Activated T-cell treated with anti-CD3 and anti-CD28 coated beads, Interleukin-2, amount 50 U/mL, for 24 hours (primary cell): ENCODE data around the gene EFHD2.

Experiments used
- DNase-seq: peaks from one replicate; pipeline ENCODE4 v3.0.0-alpha.2; 2020
- H3K27ac Mint-ChIP-seq: 2 replicates; pipeline ENCODE4 v1.8.0; 2020; ENCODE audit warnings: mild to moderate bottlenecking, mixed read lengths
- H3K27me3 Mint-ChIP-seq: 2 replicates; pipeline ENCODE4 v1.8.0; 2020; ENCODE audit warnings: mixed read lengths
- H3K36me3 Mint-ChIP-seq: 2 replicates; pipeline ENCODE4 v1.8.0; 2020; ENCODE audit warnings: low read depth, mixed read lengths
- H3K4me1 Mint-ChIP-seq: 2 replicates; pipeline ENCODE4 v1.8.0; 2020; ENCODE audit warnings: low read depth, mixed read lengths
- H3K4me3 Mint-ChIP-seq: 2 replicates; pipeline ENCODE4 v1.8.0; 2020; ENCODE audit warnings: mild to moderate bottlenecking, moderate library complexity, mixed read lengths
- H3K9me3 Mint-ChIP-seq: 2 replicates; pipeline ENCODE4 v1.8.0; 2020; ENCODE audit warnings: mixed read lengths

The EFHD2 gene

GRCh38 chr1:15442119-15442518, 32.4 kb downstream of the EFHD2 start:
- Mint-ChIP-seq H3K36me3 (no peaks in the 10 kb centered on the region), H3K9me3 (no peaks in the 10 kb centered on the region), H3K27ac (no peak overlapping the region), H3K4me3 (no peak overlapping the region), H3K4me1 (no peaks in the 10 kb centered on the region), H3K27me3 (peaks cover 1% of the 10 kb centered on the region)
- no peak for DNase-seq

- Mint-ChIP-seq H3K4me3 (no peak overlapping the region), H3K4me1 (no peaks in the 10 kb centered on the region), H3K27ac (no peak overlapping the region), H3K27me3 (peaks cover 4% of the 10 kb centered on the region), H3K36me3 (no peaks in the 10 kb centered on the region), H3K9me3 (no peaks in the 10 kb centered on the region)
- DNase-seq: no peak
These were observed 33.1 kb downstream of the EFHD2 start for GRCh38 chr1:15442759-15443158.

DNA sequence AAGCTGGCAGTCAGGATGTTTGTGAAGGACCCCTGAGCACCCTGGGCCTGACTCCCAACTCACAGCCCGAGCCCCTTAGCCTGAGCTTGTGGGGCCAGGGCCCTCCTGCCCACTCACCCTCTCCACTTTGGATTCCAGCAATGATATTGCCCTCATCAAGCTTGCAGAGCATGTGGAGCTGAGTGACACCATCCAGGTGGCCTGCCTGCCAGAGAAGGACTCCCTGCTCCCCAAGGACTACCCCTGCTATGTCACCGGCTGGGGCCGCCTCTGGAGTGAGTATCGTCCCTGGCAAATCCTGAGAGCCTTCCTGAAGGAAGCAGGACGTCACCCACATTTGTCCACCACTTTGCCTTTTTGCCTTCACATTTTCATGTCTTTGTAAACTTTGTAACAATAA, 33.6 kb downstream of the EFHD2 start:
- Mint-ChIP-seq H3K27me3 (peaks cover 4% of the 10 kb centered on the region), H3K4me3 (no peak overlapping the region), H3K27ac (no peak overlapping the region), H3K36me3 (no peaks in the 10 kb centered on the region), H3K9me3 (no peaks in the 10 kb centered on the region), H3K4me1 (no peaks in the 10 kb centered on the region)
- no peak for DNase-seq

GRCh38 chr1:15444468-15445389, 35.0 kb downstream of the EFHD2 start:
- Mint-ChIP-seq H3K4me1 (no peaks in the 10 kb centered on the region), H3K36me3 (no peaks in the 10 kb centered on the region), H3K4me3 (no peak overlapping the region), H3K27me3 (peaks cover 4% of the 10 kb centered on the region), H3K27ac (no peak overlapping the region), H3K9me3 (no peaks in the 10 kb centered on the region)
- DNase-seq: no peak

GRCh38 chr1:15445390-15446122, 35.9 kb downstream of the EFHD2 start:
- H3K27ac Mint-ChIP-seq: no peak overlapping the region
- H3K36me3 Mint-ChIP-seq: no peaks in the 10 kb centered on the region
- no peaks in the 10 kb centered on the region for H3K9me3 Mint-ChIP-seq
- H3K4me3 Mint-ChIP-seq: no peak overlapping the region
- peaks cover 4% of the 10 kb centered on the region for H3K27me3 Mint-ChIP-seq
- no peak for DNase-seq
- no peaks in the 10 kb centered on the region for H3K4me1 Mint-ChIP-seq

- no peaks in the 10 kb centered on the region for H3K4me1 Mint-ChIP-seq
- no peaks in the 10 kb centered on the region for H3K36me3 Mint-ChIP-seq
- no peaks in the 10 kb centered on the region for H3K9me3 Mint-ChIP-seq
- H3K27me3 Mint-ChIP-seq: peaks cover 4% of the 10 kb centered on the region
- no peak for DNase-seq
- no peak overlapping the region for H3K4me3 Mint-ChIP-seq
- H3K27ac Mint-ChIP-seq: no peak overlapping the region
These were observed 36.5 kb downstream of the EFHD2 start for GRCh38 chr1:15446212-15446611.

DNA sequence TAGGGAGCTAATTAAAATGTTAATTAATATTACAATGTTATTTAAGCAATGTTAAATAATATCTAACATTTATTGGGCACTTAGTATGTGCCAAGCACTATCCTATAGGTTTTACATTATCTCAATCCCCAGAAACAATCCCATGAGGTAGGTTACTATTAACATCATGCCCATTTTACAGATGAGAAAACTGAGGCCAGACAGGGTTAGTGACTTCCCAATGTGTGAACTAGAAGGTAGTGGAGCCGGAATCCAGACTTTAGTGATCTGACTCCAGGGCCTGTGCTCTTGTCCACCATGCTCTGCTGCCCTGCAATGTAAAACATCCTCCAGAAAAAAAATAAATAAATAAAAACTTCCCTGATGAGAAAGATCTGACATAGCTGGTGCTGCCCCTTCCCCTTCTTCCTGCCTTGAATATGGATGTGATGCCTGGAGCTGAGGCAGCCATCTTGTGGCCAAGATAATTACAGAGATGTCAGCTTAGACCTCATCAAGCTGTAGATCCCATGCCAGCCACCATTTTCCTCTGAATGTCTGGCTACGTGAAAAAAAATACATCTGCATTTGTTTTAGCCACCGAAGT, 39.3 kb downstream of the EFHD2 start:
- no peak for DNase-seq
- Mint-ChIP-seq H3K36me3 (no peaks in the 10 kb centered on the region), H3K27me3 (peaks cover 6% of the 10 kb centered on the region), H3K4me1 (no peaks in the 10 kb centered on the region), H3K4me3 (no peak overlapping the region), H3K9me3 (no peaks in the 10 kb centered on the region), H3K27ac (no peak overlapping the region)

DNA sequence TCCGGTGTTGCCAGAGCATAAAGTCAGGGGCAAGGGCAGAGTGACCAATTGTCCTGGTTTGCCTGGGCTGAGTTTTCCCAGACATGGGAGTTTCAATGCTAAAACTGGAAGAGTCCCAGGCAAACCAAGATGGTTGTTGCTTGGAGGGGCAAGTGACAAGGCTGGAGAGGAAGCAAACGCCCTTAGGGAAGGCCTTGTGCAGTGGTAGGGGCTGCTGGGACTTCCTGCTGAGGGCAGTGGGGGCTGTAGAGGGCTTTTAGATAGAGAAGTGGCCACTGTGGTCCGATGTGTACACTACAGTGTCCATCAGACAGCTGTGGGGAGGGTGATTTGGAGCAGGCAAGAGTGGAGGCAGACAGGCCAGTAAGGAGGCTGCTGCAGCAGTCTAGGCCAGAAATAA, 39.9 kb downstream of the EFHD2 start:
- no peaks in the 10 kb centered on the region for H3K4me1 Mint-ChIP-seq
- peaks cover 6% of the 10 kb centered on the region for H3K27me3 Mint-ChIP-seq
- no peak overlapping the region for H3K4me3 Mint-ChIP-seq
- DNase-seq: no peak
- H3K9me3 Mint-ChIP-seq: no peaks in the 10 kb centered on the region
- no peaks in the 10 kb centered on the region for H3K36me3 Mint-ChIP-seq
- no peak overlapping the region for H3K27ac Mint-ChIP-seq

GRCh38 chr1:15451014-15451722, 41.5 kb downstream of the EFHD2 start:
- Mint-ChIP-seq H3K4me1 (no peaks in the 10 kb centered on the region), H3K4me3 (no peak overlapping the region), H3K27me3 (peaks cover 6% of the 10 kb centered on the region), H3K36me3 (no peaks in the 10 kb centered on the region), H3K9me3 (no peaks in the 10 kb centered on the region), H3K27ac (no peak overlapping the region)
- DNase-seq: no peak

GRCh38 chr1:15452216-15452615, 42.5 kb downstream of the EFHD2 start:
- Mint-ChIP-seq H3K27me3 (peaks cover 4% of the 10 kb centered on the region), H3K4me1 (no peaks in the 10 kb centered on the region), H3K9me3 (no peaks in the 10 kb centered on the region), H3K27ac (no peak overlapping the region), H3K4me3 (no peak overlapping the region), H3K36me3 (no peaks in the 10 kb centered on the region)
- no peak for DNase-seq

- Mint-ChIP-seq H3K9me3 (no peaks in the 10 kb centered on the region), H3K27ac (no peak overlapping the region), H3K27me3 (peaks cover 2% of the 10 kb centered on the region)
These were observed 43.3 kb downstream of the EFHD2 start for GRCh38 chr1:15452866-15453571.

DNA sequence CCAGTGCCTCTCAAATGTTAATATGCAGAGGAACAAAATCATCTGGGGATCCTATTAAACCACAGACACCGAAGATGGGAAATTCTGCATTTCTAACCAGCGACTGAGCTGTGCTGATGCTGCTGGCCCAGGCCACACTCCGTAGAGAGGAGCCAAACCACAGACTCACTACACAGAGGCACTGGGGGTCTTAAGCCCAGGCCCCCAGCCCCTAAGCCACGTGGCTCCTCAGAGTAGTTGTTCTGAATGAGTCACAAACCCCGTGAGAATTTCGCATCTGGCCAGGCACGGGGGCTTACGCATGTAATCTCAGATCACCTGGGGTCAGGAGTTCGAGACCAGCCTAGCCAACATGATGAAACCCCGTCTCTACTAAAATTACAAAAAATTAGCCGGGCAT, 44.0 kb downstream of the EFHD2 start:
- H3K4me3 Mint-ChIP-seq: no peak overlapping the region
- DNase-seq: no peak
- peaks cover 2% of the 10 kb centered on the region for H3K27me3 Mint-ChIP-seq
- no peaks in the 10 kb centered on the region for H3K4me1 Mint-ChIP-seq
- no peaks in the 10 kb centered on the region for H3K36me3 Mint-ChIP-seq
- H3K27ac Mint-ChIP-seq: no peak overlapping the region
- no peaks in the 10 kb centered on the region for H3K9me3 Mint-ChIP-seq

More at GRCh38 chr1:15452866-15453571, 43.3 kb downstream of the EFHD2 start:
- Mint-ChIP-seq H3K4me1 (no peaks in the 10 kb centered on the region), H3K36me3 (no peaks in the 10 kb centered on the region), H3K4me3 (no peak overlapping the region)
- no peak for DNase-seq

DNA sequence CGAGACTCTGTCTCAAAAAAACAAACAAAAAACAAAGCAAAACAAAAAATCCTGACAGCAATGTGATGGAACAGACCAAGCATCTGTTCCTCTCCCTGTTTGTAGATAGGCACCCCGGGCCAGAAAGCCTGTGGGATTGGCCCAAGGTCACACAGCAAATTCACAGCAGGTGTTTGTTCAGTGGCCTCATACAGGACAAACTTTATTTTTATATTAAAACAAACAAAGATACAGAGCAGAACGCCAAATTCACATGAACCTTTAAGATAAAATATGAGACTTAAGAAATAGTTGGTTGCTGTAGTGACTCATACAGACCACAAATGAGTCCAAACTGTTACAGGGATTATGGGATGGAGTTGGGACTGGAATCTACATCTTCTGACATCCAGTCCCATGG, 44.6 kb downstream of the EFHD2 start:
- Mint-ChIP-seq H3K36me3 (no peaks in the 10 kb centered on the region), H3K4me1 (no peaks in the 10 kb centered on the region), H3K9me3 (no peaks in the 10 kb centered on the region), H3K27ac (no peak overlapping the region), H3K4me3 (no peak overlapping the region), H3K27me3 (peaks cover 2% of the 10 kb centered on the region)
- no peak for DNase-seq

GRCh38 chr1:15455522-15455921, 45.8 kb downstream of the EFHD2 start:
- H3K27me3 Mint-ChIP-seq: peaks cover 2% of the 10 kb centered on the region
- H3K4me1 Mint-ChIP-seq: no peaks in the 10 kb centered on the region
- H3K36me3 Mint-ChIP-seq: no peaks in the 10 kb centered on the region
- no peak overlapping the region for H3K27ac Mint-ChIP-seq
- DNase-seq: no peak
- no peaks in the 10 kb centered on the region for H3K9me3 Mint-ChIP-seq
- no peak overlapping the region for H3K4me3 Mint-ChIP-seq
